H9 (cell line): ENCODE data around the gene TENM4. TPM values are rescaled to one million over a fixed set of nuclear protein-coding genes. Genes with fewer than 3 reads are reported as not detected.

Source experiments
- DNase-seq: peaks from one replicate; pipeline ENCODE4 v3.0.0-alpha.2; 2017
- H2AFZ ChIP-seq: one replicate; pipeline ENCODE4 v1.6.1; 2013; ENCODE audit warnings: mild to moderate bottlenecking, low read length, control low read depth, moderate library complexity
- H2AK5ac ChIP-seq: 2 replicates; pipeline ENCODE4 v1.6.1; 2013; ENCODE audit warnings: low read length, control low read depth, mixed read lengths; ENCODE audit not compliant: insufficient read length
- H2BK120ac ChIP-seq: one replicate; pipeline ENCODE4 v1.6.1; 2013; ENCODE audit warnings: low read depth, mild to moderate bottlenecking, low read length, control low read depth, inconsistent platforms; ENCODE audit not compliant: poor library complexity, severe bottlenecking
- H2BK12ac ChIP-seq: 2 replicates; pipeline ENCODE4 v1.6.1; 2013; ENCODE audit warnings: low read length, control low read depth, mixed read lengths, low read depth; ENCODE audit not compliant: insufficient read length
- H2BK15ac ChIP-seq: 2 replicates; pipeline ENCODE4 v1.6.1; 2013; ENCODE audit warnings: low read depth, low read length, control low read depth
- H2BK20ac ChIP-seq: one replicate; pipeline ENCODE4 v1.6.1; 2013; ENCODE audit warnings: low read depth, mild to moderate bottlenecking, low read length, control low read depth, inconsistent platforms; ENCODE audit not compliant: poor library complexity, severe bottlenecking
- H2BK5ac ChIP-seq: 2 replicates; pipeline ENCODE4 v1.6.1; 2013; ENCODE audit warnings: low read length, control low read depth, mixed read lengths; ENCODE audit not compliant: insufficient read length
- H3K14ac ChIP-seq: 2 replicates; pipeline ENCODE4 v1.6.1; 2013; ENCODE audit warnings: low read length, control low read depth; ENCODE audit not compliant: insufficient read depth
- H3K18ac ChIP-seq: 2 replicates; pipeline ENCODE4 v1.6.1; 2013; ENCODE audit warnings: low read depth, mild to moderate bottlenecking, mixed read lengths, low read length, control low read depth; ENCODE audit not compliant: insufficient read length
- H3K23ac ChIP-seq: 2 replicates; pipeline ENCODE4 v1.6.1; 2013; ENCODE audit warnings: low read length, control low read depth, mixed read lengths, low read depth; ENCODE audit not compliant: insufficient read length
- H3K23me2 ChIP-seq: 2 replicates; pipeline ENCODE4 v1.6.1; 2013; ENCODE audit warnings: low read depth, mild to moderate bottlenecking, mixed read lengths, low read length, control low read depth; ENCODE audit not compliant: insufficient read length, poor library complexity, severe bottlenecking
- H3K27ac ChIP-seq: 2 replicates; pipeline ENCODE4 v1.5.1; 2013; ENCODE audit warnings: low read length, control low read depth, mixed read lengths, low read depth; ENCODE audit not compliant: insufficient read length
- H3K27me3 ChIP-seq: 2 replicates; pipeline ENCODE4 v1.6.1; 2013; ENCODE audit warnings: low read length, control low read depth, inconsistent platforms; ENCODE audit not compliant: insufficient read depth
- H3K4ac ChIP-seq: 2 replicates; pipeline ENCODE4 v1.6.1; 2013; ENCODE audit warnings: low read depth, mild to moderate bottlenecking, control low read depth, inconsistent platforms, low read length, moderate library complexity
- H3K4me1 ChIP-seq: 2 replicates; pipeline ENCODE4 v1.6.1; 2013; ENCODE audit warnings: low read length, control low read depth, inconsistent platforms; ENCODE audit not compliant: insufficient read depth
- H3K4me2 ChIP-seq: 2 replicates; pipeline ENCODE4 v1.6.1; 2013; ENCODE audit warnings: low read length, control low read depth, mixed read lengths; ENCODE audit not compliant: insufficient read length, insufficient read depth
- H3K56ac ChIP-seq: 2 replicates; pipeline ENCODE4 v1.6.1; 2013; ENCODE audit warnings: low read depth, mild to moderate bottlenecking, mixed read lengths, low read length, control low read depth; ENCODE audit not compliant: insufficient read length
- H3K79me1 ChIP-seq: 2 replicates; pipeline ENCODE4 v1.6.1; 2013; ENCODE audit warnings: low read depth, mild to moderate bottlenecking, moderate library complexity, low read length, control low read depth, inconsistent platforms; ENCODE audit not compliant: insufficient read depth, poor library complexity, severe bottlenecking
- H3K79me2 ChIP-seq: 2 replicates; pipeline ENCODE4 v1.6.1; 2013; ENCODE audit warnings: low read length, control low read depth, inconsistent platforms; ENCODE audit not compliant: insufficient read depth
- H3K9ac ChIP-seq: 2 replicates; pipeline ENCODE4 v1.6.1; 2013; ENCODE audit warnings: low read length, control low read depth, mixed read lengths; ENCODE audit not compliant: insufficient read length; ENCODE audit errors: extremely low read depth
- H3K9me3 ChIP-seq: one replicate; pipeline ENCODE4 v1.6.1; 2013; ENCODE audit warnings: low read depth, low read length, inconsistent platforms; ENCODE audit not compliant: control insufficient read depth
- H3T11ph ChIP-seq: one replicate; pipeline ENCODE4 v1.6.1; 2013; ENCODE audit warnings: mild to moderate bottlenecking, low read length, control low read depth, inconsistent platforms
- H4K20me1 ChIP-seq: one replicate; pipeline ENCODE4 v1.6.1; 2013; ENCODE audit not compliant: control insufficient read depth, insufficient read length, insufficient read depth
- H4K5ac ChIP-seq: 2 replicates; pipeline ENCODE4 v1.6.1; 2013; ENCODE audit warnings: low read depth, mild to moderate bottlenecking, mixed read lengths, low read length, control low read depth; ENCODE audit not compliant: insufficient read length
- H4K8ac ChIP-seq: replicated peaks from 2 replicates; pipeline ENCODE4 v1.6.1; 2013; ENCODE audit warnings: low read length, control low read depth, mixed read lengths, low read depth; ENCODE audit not compliant: insufficient read length
- H4K91ac ChIP-seq: 2 replicates; pipeline ENCODE4 v1.6.1; 2013; ENCODE audit warnings: low read depth, mild to moderate bottlenecking, moderate library complexity, mixed read lengths, low read length, control low read depth; ENCODE audit not compliant: insufficient read length
- H3K27ac Mint-ChIP-seq, 3 experiments: 2 replicates in 2 of 3; 3 replicates in 1 of 3; pipeline ENCODE4 v1.8.0; 2020 to 2021; ENCODE audit warnings: mixed read lengths in 3 of 3, mild to moderate bottlenecking in 1 of 3, moderate library complexity in 1 of 3
- H3K27me3 Mint-ChIP-seq: 2 replicates; pipeline ENCODE4 v1.8.0; 2021; ENCODE audit warnings: low read depth, mild to moderate bottlenecking, moderate library complexity, mixed read lengths
- H3K36me3 Mint-ChIP-seq, 3 experiments: 2 replicates in 2 of 3; 3 replicates in 1 of 3; pipeline ENCODE4 v1.8.0; 2020 to 2021; ENCODE audit warnings: low read depth in 3 of 3, mixed read lengths in 3 of 3; ENCODE audit not compliant: insufficient read depth in 1 of 3
- H3K4me1 Mint-ChIP-seq, 2 experiments: 2 replicates each; pipeline ENCODE4 v1.8.0; 2020; ENCODE audit warnings: mixed read lengths in 2 of 2
- H3K4me3 Mint-ChIP-seq, 2 experiments: 2 replicates in 1 of 2; 3 replicates in 1 of 2; pipeline ENCODE4 v1.8.0; 2020 to 2021; ENCODE audit warnings: mild to moderate bottlenecking in 2 of 2, mixed read lengths in 2 of 2, moderate library complexity in 1 of 2
- H3K9me3 Mint-ChIP-seq, 2 experiments: 2 replicates in 1 of 2; 3 replicates in 1 of 2; pipeline ENCODE4 v1.8.0; 2020; ENCODE audit warnings: mild to moderate bottlenecking in 2 of 2, mixed read lengths in 2 of 2, moderate library complexity in 1 of 2
- CTCF ChIP-seq: fragments of 200-600 bp; sonication (generic); conservative IDR thresholded peaks from 3 replicates; pipeline ENCODE4 v1.8.0; 2021; ENCODE audit warnings: antibody characterized with exemption, mild to moderate bottlenecking
- WGBS: extraction: QIAGEN DNeasy Blood & Tissue Kit; methylation state at CpG from one replicate; pipeline ENCODE4 v1.1.7; 2013; ENCODE audit warnings: missing lambda C conversion rate, low lambda C conversion rate, mixed read lengths; ENCODE audit not compliant: insufficient read length; ENCODE audit errors: extremely low coverage; 5-methylcytosine and 5-hydroxymethylcytosine counted together
- total RNA-seq: library from RNA; stranded (reverse); gene quantifications from 2 replicates; pipeline ENCODE4 v1.2.1, GENCODE V29; 2021

TENM4 gene
- total RNA-seq, 1 experiment from 2014 or later = 4.6 TPM

DNA sequence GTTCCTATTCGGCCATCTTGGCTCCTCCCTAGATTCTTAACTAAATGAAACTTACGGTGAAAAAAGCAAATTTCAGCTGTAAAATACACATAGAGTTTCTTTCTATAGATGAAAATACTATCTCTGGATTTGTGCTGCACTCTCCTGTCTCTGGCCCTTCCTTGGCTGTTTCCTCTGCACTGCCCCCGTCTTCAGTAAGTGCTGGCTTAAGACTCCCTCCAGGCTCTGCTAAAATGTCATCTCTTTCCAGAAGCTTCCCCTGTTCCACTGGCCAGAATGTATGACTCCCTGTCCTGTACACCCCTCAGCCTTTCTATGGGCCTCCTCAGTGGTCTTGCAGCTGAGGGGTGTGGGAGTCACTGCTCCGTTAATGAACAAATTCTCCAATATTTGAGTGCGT, 757.1 kb downstream of the TENM4 start:
- peak overlapping the region in 1 of 3 experiments; percentile 37; a peak in 1 of 7 replicates for H3K27ac Mint-ChIP-seq
- H3K27ac ChIP-seq = no peak overlapping the region
- no CpG with 5 or more reads among the region's 5 CpGs for WGBS
- H2BK12ac ChIP-seq = no peak overlapping the region
- peaks cover 3% of the 10 kb centered on the region; the same call in 1 of the 2 replicates for H3K4me1 ChIP-seq
- no peak overlapping the region for H4K8ac ChIP-seq
- no peaks in the 10 kb centered on the region for H3K9me3 ChIP-seq
- TF ChIP-seq CTCF = no peak
- H2AFZ ChIP-seq = no peak overlapping the region
- no peak overlapping the region for H2BK20ac ChIP-seq
- H2BK15ac ChIP-seq = no peak overlapping the region
- H3K23ac ChIP-seq = no peak overlapping the region
- no peak for DNase-seq
- no peak overlapping the region for H3T11ph ChIP-seq
- peak overlapping the region; percentile 63 to 79 for H3K4me3 Mint-ChIP-seq
- no peak overlapping the region for H3K56ac ChIP-seq
- H2BK5ac ChIP-seq = no peak overlapping the region
- H4K20me1 ChIP-seq = no peaks in the 10 kb centered on the region
- peaks cover 17 to 24% of the 10 kb centered on the region in 2 experiments for H3K4me1 Mint-ChIP-seq
- peaks cover 14% of the 10 kb centered on the region for H3K27me3 Mint-ChIP-seq
- H2AK5ac ChIP-seq = no peak overlapping the region
- H3K9ac ChIP-seq = no peak overlapping the region
- no peak overlapping the region for H3K14ac ChIP-seq
- no peaks in the 10 kb centered on the region for H3K79me2 ChIP-seq
- no peak overlapping the region; the same call in 1 of the 2 replicates for H3K4ac ChIP-seq
- no peak overlapping the region for H4K5ac ChIP-seq
- H2BK120ac ChIP-seq = no peak overlapping the region
- H3K36me3 Mint-ChIP-seq = peaks cover 0 to 4% (median 0%) of the 10 kb centered on the region in 3 experiments; a peak in 1 of 7 replicates
- no peaks in the 10 kb centered on the region for H3K79me1 ChIP-seq
- H3K23me2 ChIP-seq = no peaks in the 10 kb centered on the region
- peaks cover 0 to 3% of the 10 kb centered on the region in 2 experiments; a peak in 2 of 5 replicates for H3K9me3 Mint-ChIP-seq
- H3K4me2 ChIP-seq = peak overlapping the region; percentile 66
- no peak overlapping the region for H4K91ac ChIP-seq
- 0 out of 2 replicates have a peak, but pooled peaks cover 3% of the 10 kb centered on the region for H3K27me3 ChIP-seq
- H3K18ac ChIP-seq = peak overlapping the region; percentile 51
